ENCODE measurements around the gene PICALM.

PICALM gene

DNA sequence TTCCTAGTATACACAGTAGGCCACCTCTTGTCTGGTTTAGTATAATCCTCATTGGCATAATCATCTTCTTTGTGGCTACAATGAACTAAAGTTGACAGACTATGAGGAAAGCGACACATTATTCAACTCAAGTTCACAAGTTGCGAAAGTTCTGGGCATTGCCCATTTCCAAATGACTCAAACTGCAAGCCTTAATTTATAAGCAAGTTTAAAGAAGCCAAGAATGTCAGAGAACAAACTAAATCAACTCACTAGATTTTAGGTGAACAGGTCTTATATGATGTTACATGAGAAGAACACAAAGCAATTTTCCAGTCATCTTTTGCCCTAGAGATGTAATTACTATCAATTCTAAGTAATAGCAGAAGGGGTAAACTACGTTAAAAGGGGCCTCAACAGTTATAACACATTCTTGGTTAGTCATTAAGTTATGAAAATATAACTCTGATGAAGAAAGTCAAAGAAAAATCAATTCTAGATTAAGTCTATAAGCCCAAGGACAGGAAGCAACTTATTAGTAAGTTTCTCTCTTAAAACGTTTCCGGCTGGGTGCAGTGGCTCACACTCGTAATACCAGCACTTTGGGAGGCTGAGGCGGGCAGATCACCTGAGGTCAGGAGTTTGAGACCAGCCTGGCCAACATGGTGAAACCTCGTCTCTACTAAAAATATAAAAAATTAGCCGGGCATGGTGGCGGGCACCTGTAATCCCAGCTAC, 21.5 kb downstream of the PICALM start:
- no peak for DNase-seq (ENCODE audit: low read depth)

DNA sequence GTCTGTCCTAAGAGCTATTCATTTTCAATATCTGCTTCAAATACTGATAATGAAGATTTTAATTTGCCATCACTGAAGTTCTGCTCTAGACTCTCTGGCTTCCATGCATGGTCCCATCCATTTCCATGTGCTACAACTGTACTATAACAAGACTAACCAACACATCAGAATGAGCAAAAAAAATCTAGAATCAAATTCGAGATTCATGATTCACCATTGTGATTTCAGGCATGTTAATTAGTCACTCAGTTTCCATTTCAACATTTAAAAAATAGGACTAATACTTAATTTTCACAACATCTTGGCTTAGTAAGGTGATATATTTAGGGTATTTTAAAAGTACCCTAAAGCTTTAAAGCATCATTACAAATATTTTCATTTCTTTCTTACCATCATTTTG, 22.8 kb downstream of the PICALM start:
- DNase-seq (ENCODE audit: low read depth), result no peak

DNA sequence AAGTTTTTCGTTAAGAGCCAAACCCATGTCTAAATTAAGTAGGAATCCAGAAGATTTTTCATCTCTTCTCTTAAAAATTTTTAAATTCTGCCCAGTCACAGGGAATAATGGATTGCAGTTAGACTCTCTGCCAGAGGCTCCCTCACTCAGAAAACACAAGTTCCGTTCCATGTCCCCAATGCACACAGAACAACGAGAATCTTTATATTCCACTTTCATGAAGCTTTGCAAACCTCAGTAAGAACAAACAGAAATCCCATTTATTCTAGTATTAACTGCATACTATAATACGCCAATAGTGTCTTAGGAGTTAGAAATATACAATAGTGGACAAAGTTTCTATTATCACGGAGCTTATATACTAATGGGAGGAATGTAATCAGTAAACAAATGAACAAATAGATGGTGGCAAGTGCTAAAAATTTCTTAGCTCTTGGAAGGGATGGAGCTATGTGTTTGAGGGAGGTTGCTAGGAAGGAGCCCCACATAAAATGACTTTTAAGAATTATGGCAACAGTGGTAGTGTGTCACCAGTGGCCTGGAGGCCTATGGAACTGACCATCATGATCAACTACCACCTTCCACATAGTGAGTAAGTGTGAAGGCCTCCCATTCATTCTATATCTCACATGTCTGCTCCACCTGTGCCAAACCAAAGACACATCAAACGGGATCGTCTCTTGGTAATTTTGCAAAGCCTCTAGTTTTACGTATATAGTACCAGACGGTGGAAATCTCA, 24.9 kb downstream of the PICALM start:
- DNase-seq (ENCODE audit: low read depth), result no peak

DNA sequence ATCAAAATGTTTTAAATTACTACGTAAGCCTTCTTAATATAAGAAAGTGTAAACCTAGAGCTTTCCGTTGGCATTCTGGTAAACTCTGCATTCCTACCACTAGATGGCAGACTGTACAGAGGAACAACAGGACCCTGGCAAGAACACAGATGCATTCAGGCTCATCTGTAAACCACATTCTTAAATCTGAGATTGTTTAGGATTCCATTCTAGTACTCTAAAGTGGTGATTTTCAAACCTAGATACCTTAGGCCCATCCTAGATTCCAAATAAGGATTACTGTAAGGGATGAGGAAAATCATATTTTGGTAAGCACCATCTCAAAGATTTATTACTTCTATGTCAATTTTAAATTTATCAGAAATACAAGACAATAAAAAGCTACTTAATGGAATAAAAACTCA, 26.9 kb downstream of the PICALM start:
- DNase-seq (ENCODE audit: low read depth), result peak; percentile 71

DNA sequence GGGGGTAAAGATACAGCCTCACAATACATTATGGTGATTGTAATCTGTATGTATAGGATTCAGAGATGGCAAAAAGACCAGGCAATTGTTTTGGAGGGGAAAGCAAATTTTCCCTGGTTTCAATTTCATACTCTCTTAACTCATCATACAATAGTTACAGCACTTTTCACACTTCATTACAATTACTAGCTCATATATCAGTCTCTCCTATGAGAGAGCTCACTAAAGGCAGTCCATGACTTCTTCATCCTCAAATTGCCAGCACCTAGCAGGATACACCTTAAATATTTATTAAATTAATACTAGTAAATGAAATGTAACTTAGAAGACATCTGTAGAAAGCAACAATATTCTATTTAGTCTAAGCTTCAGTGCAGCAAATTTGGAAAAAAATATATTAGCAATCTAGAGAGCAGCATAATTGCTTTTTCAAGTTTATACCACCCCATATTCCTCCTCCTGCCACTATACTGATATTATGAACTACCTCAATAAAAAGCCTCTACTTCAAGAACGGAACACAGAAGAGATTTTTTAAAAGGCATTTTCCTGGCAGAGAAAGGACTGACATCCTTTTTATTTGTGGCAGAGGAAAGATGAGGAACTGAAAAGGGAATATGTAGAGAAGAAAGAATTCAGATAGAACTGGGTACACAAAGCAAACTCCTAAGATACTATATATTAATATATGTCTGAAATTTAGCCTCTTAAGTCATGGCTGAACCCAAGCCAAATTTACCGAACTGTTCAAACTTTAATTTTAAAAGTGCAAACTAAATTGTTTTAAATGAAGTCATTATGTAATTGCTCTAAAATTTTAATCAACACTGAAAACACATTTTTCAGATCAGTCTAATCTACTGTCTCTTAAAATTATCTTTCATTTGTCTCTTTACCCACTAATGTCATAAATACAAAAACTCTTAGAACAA, 27.7 kb downstream of the PICALM start:
- no peak for DNase-seq (ENCODE audit: low read depth)

DNA sequence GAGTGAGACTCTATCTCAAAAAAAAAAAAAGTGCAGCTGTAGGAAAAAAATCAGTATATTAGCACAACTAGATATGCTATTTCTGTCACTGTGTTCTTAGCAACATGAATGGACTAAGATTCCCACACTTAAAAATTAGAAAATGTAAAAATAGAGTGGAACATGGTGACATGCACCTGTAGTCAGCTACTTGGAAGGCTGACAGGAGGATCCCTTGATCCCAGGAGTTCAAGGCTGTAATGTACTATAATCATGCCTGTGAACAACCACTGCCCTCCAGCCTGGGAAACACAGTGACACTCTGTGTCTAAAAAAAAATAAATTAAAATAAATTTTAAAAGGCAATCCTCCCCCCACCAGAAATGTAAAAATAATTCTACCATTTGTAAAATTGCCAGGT, 29.8 kb downstream of the PICALM start:
- DNase-seq (ENCODE audit: low read depth), result no peak

DNA sequence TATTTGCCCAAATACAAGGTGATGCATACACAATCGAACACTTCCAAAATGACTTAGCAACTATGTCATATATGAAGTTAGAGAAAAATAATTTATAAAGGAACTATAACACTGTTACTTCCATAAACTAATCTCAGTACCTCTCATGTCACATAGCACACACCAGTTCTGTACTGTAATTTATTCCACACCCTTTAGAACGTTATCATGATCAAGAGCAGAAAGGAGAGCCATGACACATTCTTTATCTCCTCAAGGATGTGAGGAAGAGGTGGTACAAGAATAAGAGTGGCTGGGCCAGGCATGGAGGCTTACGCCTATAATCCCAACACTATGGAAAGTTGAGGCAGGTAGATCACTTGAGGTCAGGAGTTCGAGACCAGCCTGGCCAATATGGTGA, 31.1 kb downstream of the PICALM start:
- no peak for DNase-seq (ENCODE audit: low read depth)

DNA sequence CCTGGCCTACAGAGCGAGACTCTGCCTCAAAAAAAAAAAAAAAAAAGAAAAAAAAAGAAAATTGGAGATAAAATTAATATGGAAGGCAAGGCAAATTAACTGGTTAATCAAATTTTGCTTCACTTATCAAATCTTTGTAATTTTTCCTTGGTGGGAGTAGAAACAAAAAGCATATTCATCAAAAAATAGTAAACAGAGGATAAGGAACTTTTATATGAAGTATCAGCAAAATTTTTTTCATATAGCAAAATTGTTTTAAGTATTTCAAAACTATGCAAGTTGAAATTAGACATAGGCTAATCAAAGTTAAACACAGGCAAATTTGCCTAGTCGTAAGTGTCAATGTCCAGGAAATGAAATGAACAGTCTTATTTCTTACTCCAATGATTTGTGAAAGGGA, 33.0 kb downstream of the PICALM start:
- DNase-seq (ENCODE audit: low read depth), result no peak

DNA sequence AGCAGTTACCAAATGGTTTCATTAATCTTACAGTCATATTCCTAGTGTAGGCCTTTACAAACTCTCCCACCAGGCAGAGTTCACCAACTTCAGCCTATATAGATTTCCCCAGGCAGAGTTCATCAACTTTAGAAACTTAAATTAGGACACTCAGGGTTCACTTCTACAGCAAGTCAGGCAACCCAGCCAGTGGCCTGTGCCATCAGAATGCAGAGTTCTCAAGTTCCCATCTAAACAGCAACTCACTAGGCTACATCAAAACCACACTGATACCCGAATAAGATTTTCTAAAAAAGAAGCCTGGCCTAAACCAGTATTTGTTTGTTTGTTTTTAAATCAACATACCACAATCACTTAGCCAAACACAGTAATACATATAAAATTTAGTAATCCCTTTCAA, 33.7 kb downstream of the PICALM start:
- DNase-seq (ENCODE audit: low read depth), result no peak

DNA sequence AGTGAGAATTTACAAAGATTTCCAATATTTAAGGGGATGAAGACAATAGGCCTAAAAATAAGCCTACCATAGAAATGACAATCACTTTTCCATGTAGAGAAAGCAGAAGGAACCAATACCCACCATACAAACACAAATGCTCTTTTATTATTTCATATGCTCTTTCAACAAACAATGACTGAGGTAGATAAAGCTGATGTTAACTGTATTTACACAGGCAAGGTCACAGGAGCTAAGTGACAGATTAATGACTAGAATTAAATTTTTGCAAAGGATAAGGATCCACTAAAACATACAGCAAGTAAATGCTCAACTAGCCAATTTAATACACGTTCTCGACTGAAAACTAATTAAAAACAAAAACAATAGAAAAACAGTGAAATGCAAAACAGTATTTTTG, 34.2 kb downstream of the PICALM start:
- DNase-seq (ENCODE audit: low read depth), result no peak

DNA sequence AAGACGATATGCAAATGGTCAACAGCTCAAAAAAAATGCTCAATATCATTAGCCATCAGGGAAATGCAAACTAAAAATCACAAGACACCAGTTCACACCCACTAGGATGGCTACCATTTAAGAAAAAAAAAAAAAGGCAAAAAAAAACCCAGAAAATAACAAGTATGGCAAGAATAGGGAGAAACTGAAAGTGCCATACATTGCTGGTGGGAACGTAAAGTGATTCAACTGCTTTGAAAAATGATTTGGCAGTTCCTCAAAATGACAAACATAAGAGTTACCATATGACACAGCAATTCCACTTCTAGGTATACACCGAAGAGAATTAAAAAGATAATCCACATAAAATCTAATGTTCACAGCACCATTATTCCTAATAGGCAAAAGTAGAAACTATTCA, 47.5 kb downstream of the PICALM start:
- no peak for DNase-seq (ENCODE audit: low read depth)

DNA sequence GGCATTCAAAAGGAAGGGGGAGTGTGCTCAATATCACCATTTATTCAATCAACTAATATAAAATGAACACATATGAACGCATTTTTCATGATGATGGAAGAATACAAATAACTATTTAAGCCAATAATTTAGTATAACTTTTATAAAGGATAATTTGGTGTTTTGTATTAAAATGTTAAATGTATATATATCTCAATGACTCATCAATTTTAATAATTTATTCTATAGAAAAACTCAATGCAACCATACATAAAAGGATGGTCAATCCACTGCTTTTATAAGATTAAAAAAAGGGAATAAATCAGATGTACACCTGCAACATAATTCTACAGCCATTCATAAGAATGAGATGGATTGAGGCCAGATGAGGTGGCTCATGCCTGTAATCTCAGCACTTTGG, 50.6 kb downstream of the PICALM start:
- no peak for DNase-seq (ENCODE audit: low read depth)

DNA sequence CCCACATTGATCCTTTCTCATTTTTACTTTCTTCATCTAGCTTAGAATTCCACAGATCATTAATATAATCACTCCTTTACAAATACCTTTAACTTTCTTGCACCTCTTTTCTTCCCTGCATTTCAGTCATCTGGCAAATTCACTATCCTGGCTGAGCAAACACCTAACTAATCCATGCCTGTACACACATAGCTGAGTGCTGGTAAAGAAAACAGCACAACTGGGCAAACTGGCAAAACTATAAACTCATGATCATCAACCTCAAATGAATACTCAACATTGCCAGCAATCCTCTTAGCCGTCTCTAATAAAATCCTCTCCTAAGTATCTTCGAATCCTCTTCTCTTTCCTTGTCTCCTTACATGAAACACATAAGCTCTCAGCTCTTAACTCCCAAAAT, 52.4 kb downstream of the PICALM start:
- no peak for DNase-seq (ENCODE audit: low read depth)

DNA sequence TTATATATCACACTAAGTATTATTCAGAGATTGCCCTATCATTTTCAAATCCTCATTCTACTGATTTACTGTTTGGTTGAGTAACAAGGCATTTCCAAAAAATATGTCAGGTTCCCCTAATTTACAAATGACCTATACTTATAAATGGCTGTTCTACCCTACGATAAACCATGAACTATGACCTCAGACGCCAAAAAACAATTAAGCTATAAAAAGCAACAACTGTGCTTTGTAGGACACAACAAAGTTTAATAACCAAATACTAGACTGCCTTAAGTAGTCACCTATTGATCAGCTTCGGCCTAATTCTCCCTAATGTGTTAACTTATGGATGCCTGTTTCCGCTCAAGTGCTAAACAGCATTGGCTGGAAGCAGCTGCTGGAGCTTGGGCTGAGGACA, 53.2 kb downstream of the PICALM start:
- no peak for DNase-seq (ENCODE audit: low read depth)

DNA sequence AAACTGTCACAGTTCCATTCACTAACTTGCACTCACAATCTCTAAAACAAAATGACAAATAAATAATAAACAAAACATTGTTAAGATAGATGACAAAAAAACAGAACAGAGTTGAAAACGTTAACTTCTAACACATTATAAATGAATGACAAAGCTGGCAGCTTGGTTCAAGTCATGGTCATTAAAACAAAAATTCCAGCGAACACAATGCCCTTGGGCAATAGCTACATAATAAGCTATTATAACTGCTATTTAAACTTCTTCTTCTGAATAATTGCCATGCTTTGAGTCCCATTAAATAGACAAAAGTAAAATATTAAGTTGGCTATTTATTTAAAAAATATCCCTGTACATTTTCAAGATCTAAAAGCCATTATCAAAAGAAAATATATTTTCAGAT, 54.7 kb downstream of the PICALM start:
- no peak for DNase-seq (ENCODE audit: low read depth)

DNA sequence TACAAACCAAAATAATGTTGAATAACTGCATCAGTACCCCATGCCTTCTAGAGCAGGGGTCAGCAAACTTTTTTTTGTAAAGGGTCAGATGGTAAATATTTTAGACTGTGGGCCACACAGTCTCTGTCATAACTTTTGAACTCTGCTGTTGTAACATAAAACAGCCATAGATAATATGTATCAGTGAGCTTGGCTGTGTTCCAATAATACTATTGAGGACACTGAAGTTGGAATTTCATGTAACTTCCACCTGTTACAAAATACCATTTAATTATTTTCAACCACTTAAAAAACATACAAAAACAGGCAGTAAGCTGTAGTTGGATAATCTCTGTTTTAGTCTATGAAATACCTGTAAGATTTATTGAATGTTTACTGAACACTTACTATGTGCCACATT, 55.2 kb downstream of the PICALM start:
- DNase-seq (ENCODE audit: low read depth), result no peak

DNA sequence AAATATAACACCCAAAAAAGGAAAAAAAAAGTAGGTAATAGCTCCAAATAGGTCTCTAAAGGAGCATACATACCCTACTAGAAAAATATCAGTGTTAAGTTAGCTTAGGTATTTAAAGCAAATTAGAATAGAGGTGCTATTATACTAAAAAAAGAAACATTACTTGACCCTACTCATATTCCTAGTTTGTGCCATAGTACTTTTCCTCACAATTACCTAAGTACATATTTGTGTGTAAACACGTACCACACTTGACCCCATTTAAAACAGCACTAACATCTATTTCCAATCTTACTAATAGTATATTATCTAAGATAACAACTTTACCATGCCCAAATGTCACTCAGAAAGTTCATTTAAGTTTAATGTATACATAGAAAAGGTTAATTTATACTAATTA, 57.7 kb downstream of the PICALM start:
- no peak for DNase-seq (ENCODE audit: low read depth)

DNA sequence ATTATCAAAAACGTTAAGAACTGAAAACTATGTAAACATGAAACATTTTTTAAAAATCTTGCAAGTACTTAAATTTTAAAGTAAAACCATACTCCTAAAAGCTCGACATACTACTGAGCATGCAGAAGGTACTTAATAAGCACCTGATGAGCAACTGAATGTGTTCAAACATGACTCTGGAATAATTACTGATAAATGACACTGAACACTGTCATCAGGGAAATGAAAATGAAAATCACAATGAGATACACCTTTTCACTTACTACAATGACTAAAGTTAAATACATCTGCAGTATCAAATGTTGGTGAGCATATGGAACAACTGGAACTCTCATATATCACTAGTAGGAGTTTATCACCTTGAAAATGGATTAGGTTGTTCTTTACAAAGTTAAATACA, 65.2 kb downstream of the PICALM start:
- DNase-seq (ENCODE audit: low read depth), result no peak

DNA sequence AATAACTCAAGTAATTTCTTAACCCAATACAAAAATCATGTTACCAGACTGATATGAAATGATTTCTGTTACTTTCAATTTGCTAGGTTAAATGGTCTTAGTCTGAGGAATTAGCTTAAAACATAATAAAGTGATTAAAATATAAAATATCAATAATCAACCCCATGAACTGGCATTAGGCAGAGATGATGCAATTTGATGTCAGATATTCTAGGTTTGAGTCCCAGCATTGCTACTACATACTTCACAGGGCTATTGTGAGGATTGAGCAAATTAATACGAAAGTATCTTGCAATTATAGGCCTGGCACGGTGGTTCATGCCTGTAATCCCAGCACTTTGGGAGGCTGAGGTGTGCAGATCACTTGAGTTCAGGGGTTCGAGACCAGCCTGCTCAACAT, 66.5 kb downstream of the PICALM start:
- no peak for DNase-seq (ENCODE audit: low read depth)

DNA sequence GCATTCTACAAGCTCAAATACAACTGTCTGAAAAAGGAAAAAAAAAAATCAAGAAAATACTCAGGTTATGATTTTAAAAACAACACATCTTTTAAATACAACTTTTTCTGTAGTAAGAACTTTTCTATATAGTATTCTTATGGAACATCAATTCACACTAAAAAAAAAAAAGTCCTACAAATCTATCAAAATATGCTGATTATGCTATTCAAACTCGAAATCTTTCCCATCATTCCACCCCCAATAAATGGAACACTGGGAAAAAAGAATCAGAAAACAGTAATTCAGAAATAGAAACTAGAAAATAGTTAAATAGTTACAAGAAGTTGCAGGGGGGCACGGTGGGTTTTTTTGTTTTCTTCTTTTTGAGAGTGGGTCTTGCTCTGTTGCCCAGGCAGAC, 77.4 kb downstream of the PICALM start:
- no peak for DNase-seq (ENCODE audit: low read depth)

DNA sequence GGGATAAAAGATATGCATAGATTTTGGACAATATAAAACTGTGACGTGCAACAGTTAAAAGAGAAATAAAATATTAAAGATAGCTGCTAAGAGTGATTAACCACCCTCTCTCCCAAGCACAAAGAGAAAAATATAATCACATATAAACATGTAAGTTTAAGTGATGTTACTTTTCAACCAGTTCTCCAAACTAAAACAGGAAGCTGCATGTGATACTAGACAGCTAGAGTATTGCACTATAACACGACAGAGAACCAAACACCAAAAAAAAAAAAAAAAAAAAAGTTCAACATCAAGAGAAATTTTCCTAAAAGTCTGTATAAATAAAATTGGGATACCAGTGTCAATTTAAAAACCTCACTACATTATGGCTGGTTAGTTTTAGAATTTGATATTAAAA, 79.1 kb downstream of the PICALM start:
- DNase-seq (ENCODE audit: low read depth), result no peak

DNA sequence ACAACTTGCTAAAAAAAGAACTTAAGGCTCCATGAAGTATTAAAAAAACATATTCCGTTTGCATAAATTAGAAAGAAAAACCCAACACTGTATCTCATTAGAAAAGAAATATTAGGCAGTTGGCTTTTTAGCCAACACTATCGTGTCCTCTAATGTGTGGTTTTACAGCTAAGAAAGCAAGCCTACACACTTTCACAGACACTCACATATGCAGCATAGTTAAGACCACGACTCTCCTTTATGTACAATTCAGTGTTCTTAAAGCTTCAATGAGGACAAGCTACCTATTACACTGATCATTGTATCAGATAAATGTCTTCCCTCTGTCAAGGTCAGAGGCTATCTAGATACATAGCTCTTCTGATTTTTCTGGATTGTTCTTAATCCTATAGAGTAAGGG, 80.1 kb downstream of the PICALM start:
- no peak for DNase-seq (ENCODE audit: low read depth)

DNA sequence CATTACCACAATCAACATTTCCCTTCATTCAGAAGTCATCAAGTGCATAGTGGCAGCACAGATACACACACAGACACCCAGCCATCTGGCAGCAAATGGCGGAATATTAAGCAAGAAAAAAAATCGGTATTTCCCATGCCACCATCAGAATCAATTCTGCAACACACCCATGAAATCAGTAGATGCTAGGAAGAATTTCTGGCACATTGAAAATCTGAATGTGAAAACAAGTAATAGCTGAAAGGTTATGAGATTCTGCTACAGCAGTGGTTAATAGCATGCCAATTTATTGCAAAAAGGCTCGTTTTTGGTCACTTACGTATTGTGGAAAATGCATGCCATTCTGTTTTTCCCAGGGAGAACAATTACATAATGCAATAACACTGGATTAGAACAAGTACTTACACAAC, 91.1 kb downstream of the PICALM start:
- no peak for DNase-seq (ENCODE audit: low read depth)

Data from HS-27A (cell line).